ENCODE data around the gene TSGA10IP.

GRCh38 chr11:65983589-65983987 lies 38.3 kb downstream of the TSGA10IP start:
- TF ChIP-seq, protein P1, sequence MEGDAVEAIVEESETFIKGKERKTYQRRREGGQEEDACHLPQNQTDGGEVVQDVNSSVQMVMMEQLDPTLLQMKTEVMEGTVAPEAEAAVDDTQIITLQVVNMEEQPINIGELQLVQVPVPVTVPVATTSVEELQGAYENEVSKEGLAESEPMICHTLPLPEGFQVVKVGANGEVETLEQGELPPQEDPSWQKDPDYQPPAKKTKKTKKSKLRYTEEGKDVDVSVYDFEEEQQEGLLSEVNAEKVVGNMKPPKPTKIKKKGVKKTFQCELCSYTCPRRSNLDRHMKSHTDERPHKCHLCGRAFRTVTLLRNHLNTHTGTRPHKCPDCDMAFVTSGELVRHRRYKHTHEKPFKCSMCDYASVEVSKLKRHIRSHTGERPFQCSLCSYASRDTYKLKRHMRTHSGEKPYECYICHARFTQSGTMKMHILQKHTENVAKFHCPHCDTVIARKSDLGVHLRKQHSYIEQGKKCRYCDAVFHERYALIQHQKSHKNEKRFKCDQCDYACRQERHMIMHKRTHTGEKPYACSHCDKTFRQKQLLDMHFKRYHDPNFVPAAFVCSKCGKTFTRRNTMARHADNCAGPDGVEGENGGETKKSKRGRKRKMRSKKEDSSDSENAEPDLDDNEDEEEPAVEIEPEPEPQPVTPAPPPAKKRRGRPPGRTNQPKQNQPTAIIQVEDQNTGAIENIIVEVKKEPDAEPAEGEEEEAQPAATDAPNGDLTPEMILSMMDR (IDR thresholded peaks at IDR 0.05), result no peak
- TF ChIP-seq POLR2A (IDR thresholded peaks at IDR 0.05) (no peak), POLR2AphosphoS5 (IDR thresholded peaks at IDR 0.05) (no peak), EP300 (IDR thresholded peaks at IDR 0.05; ENCODE audit: low read depth) (no peak)
